Fibroblast of villous mesenchyme (primary cell): ENCODE data around the gene MT1F. TPM values are rescaled to one million over a fixed set of nuclear protein-coding genes. Genes with fewer than 3 reads are reported as not detected.

Experiments used
- DNase-seq: peaks from one replicate; pipeline ENCODE4 v3.0.0-alpha.2; 2010; ENCODE audit warnings: low read depth
- H3K4me3 ChIP-seq: 2 replicates; pipeline ENCODE4 v1.5.1; 2011; ENCODE audit warnings: low read depth, mild to moderate bottlenecking, low read length
- total RNA-seq: library from RNA; depleted of rRNA; stranded (reverse); fragments of >200 nt; gene quantifications from 2 replicates; pipeline ENCODE4 v1.2.3, GENCODE V29; 2012
- TF ChIP-seq, protein P1 (sequence below): IDR thresholded peaks from 2 replicates; pipeline ENCODE4 v1.5.1; 2012; ENCODE audit warnings: low read depth, mild to moderate bottlenecking, low read length; ENCODE audit not compliant: insufficient read depth

Gene MT1F
- total RNA-seq, 1 donor, result not detected

- H3K4me3 ChIP-seq, result peak within 1 kb of the TSS; percentile 67
- DNase-seq, result peak; percentile 73
- TF ChIP-seq, protein P1, sequence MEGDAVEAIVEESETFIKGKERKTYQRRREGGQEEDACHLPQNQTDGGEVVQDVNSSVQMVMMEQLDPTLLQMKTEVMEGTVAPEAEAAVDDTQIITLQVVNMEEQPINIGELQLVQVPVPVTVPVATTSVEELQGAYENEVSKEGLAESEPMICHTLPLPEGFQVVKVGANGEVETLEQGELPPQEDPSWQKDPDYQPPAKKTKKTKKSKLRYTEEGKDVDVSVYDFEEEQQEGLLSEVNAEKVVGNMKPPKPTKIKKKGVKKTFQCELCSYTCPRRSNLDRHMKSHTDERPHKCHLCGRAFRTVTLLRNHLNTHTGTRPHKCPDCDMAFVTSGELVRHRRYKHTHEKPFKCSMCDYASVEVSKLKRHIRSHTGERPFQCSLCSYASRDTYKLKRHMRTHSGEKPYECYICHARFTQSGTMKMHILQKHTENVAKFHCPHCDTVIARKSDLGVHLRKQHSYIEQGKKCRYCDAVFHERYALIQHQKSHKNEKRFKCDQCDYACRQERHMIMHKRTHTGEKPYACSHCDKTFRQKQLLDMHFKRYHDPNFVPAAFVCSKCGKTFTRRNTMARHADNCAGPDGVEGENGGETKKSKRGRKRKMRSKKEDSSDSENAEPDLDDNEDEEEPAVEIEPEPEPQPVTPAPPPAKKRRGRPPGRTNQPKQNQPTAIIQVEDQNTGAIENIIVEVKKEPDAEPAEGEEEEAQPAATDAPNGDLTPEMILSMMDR, result no peak
These were observed 19.7 kb upstream of the MT1F start, which contains the start of gene MT1A for GRCh38 chr16:56637814-56638750. Gene MT1A (plus strand): TSS chr16:56638666. CDS start chr16:56638739, 73 bp downstream.

GRCh38 chr16:56639045-56639444 lies 18.7 kb upstream of the MT1F start:
- TF ChIP-seq, protein P1, result no peak
- H3K4me3 ChIP-seq, result no peak overlapping the region
- no peak for DNase-seq

DNA sequence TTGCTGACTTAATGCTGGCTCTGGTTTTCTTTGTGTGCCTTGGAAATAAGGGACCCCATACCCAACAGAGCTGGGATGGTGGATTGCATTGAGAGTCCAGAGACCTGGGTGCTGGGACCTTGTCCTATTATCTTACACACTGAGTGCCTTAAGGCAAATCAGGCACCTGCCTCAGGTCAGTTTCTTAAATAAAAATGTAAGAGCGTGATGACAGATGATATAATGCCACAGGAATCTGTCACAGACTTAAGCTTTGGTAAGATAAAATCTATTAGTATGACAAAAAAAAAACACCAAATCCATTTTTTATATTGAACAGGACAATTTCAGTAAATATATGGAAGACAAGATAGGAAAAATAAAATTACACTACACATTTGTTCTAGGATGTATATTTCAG lies 17.7 kb upstream of the MT1F start:
- no peak overlapping the region for H3K4me3 ChIP-seq
- DNase-seq, result no peak
- TF ChIP-seq, protein P1, result no peak

DNA sequence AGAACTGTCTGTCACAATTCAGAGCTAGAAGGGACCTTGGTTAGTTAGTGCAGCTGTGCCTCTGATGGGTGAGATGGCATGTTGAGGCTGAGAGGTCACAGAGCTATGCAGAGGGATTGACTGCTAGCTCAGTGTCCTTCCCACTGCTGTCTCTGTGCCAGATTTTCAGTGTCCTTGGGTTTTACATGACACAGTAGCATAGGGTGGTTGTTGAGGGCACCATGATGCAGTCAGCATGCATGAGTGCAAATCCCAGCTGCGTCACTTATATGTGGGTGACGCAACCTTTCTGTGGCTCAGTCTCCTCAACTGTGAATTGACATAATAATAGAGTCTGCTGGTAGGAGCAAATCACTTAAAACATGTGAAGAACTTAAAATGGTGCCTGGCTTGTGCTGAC lies 16.6 kb upstream of the MT1F start:
- DNase-seq, result no peak
- H3K4me3 ChIP-seq, result no peak overlapping the region
- TF ChIP-seq, protein P1, result no peak

DNA sequence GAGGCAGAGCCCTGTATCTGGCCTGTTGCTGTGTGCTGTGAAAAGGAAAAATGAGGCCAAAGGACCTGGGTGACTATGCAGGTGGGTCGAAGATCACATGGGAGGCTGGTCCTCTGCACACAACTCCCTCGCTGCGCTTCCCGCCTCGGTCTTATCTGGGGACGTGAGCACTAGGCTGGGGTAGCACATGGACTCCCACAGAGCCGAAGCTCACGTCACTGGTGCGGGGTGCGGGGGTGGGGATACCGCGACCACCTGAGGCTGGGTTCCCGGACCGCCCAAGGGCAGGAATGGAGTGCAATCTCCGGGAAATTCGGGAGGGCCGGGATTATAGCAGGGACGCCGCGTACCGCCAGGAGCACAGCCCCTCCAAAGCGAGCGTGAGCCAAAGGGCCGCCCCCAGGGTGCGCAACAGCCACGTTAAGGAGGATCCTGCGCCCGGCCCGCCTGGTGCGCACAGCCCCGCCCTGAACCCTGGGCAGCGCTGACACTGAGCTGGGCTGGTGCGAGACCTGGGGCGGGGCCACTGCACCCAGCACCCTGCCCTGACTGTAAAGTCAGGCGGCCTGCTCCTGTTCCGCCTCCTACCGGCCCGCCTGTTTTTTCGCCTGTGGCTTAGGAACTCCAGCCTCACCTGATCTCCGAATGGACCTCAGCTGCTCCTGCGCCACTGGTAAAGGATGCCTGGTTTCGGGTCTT lies 14.5 kb upstream of the MT1F start:
- TF ChIP-seq, protein P1, result peak; percentile 55
- H3K4me3 ChIP-seq, result peak overlapping the region; percentile 32
- peak; percentile 70 for DNase-seq

DNA sequence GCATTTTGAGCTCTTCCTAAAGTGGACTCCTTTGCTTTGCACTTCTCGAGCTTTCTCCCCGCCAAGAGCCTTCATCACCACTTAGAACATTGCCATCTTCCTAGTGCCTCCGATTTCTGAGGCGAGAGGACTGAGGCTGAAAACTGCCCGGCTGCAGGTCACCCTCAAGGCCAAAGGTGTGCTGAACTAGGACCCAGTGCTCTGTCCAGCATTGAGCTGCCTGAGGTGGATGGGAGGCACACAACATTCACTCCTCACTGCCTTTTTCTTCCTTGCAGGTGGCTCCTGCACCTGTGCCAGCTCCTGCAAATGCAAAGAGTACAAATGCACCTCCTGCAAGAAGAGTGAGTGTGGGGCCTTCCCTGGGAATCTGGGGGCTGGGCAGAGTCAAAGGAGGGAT lies 13.9 kb upstream of the MT1F start:
- TF ChIP-seq, protein P1, result no peak
- H3K4me3 ChIP-seq, result peak overlapping the region; percentile 32

More for the DNA sequence above, 13.9 kb upstream of the MT1F start:
- DNase-seq, result no peak
